K562 treated with DMSO at 1 percent for 48 hours (cell line): ENCODE results near the gene TSGA10. TPM values are rescaled to one million over a fixed set of nuclear protein-coding genes. Genes with fewer than 3 reads are reported as not detected.

ENCODE experiments used
- total RNA-seq: library from RNA; unstranded; fragments of 300-600 nt; gene quantifications from 2 replicates; pipeline ENCODE4 v1.2.3, GENCODE V29; 2022; ENCODE audit warnings: low replicate concordance; ENCODE audit errors: extremely low read depth

Gene TSGA10
- total RNA-seq, result not detected in 2 replicates

GRCh38 chr2:99154643-99155536, at the start of gene TSGA10, which contains the start of gene LIPT1:
TSS of gene TSGA10 (minus strand) at chr2:99154942. CDS start at chr2:99109439, 45,503 bp downstream.
TSS of gene LIPT1 (plus strand) at chr2:99154967. CDS start at chr2:99161958, 6,991 bp downstream.

GRCh38 chr2:99180755-99181623, 26.2 kb upstream of the TSGA10 start, which contains the start of the genes MITD1 and MRPL30:
TSS of gene MITD1 (minus strand) at chr2:99181058. CDS start at chr2:99180981, 77 bp downstream.
TSS of gene MRPL30 (plus strand) at chr2:99181184. CDS start at chr2:99186204, 5,020 bp downstream.

GRCh38 chr2:99141110-99142108, 13.3 kb downstream of the TSGA10 start, which contains the start of gene C2orf15:
TSS of gene C2orf15 (plus strand) at chr2:99141707. CDS start at chr2:99150559, 8,852 bp downstream.

Other genes starting within 250 kb of the TSGA10 start
- gene CRACDL, start 218.7 kb downstream of the TSGA10 start, total RNA-seq, result not detected in 2 replicates
- gene C2orf15, start 13.2 kb downstream of the TSGA10 start, total RNA-seq, result not detected in 2 replicates
- not detected in 2 replicates for gene LIPT1, start within 50 bp of the TSGA10 start, total RNA-seq
- not detected in 2 replicates for gene MITD1, start 26.1 kb upstream of the TSGA10 start, total RNA-seq
- gene MRPL30, start 26.2 kb upstream of the TSGA10 start, total RNA-seq, result not detected in 2 replicates
- not detected in 2 replicates for gene LYG2, start 100.7 kb upstream of the TSGA10 start, total RNA-seq
- not detected in 2 replicates for gene LYG1, start 146.3 kb upstream of the TSGA10 start, total RNA-seq
- gene TXNDC9, start 181.4 kb upstream of the TSGA10 start, total RNA-seq, result not detected in 2 replicates
- not detected in 2 replicates for gene EIF5B, start 182.4 kb upstream of the TSGA10 start, total RNA-seq